GM12878 (cell line): Measurements from ENCODE around the gene PLET1. TPM values are rescaled to one million over a fixed set of nuclear protein-coding genes. Genes with fewer than 3 reads are reported as not detected.

Source experiments
- ATAC-seq: fragments of 200-7000 bp; cut with Tn5 transposase; 3 replicates; pipeline ENCODE4 v1.9.1; 2020; ENCODE audit warnings: mild to moderate bottlenecking, moderate library complexity
- BruUV-seq: library from RNA; stranded (reverse); fragments of 400-500 nt; replicated peaks from 2 replicates; lab custom pipeline; 2021; lab: Mats Ljungman, UMichigan
- CTCF ChIA-PET: fragments of 300-600 bp; sonication (Branson Sonifier 250); formaldehyde crosslinking; extraction: SDS; loops from one replicate; lab custom pipeline; 2021; ENCODE audit warnings: inconsistent platforms; lab: Yijun Ruan, JAX
- POLR2A ChIA-PET: fragments of 350-600 bp; formaldehyde crosslinking; extraction: SDS; loops from one replicate; lab custom pipeline; 2021; ENCODE audit warnings: inconsistent platforms; lab: Charles Lee
- RAD21 ChIA-PET: fragments of 300-600 bp; sonication (Branson Sonifier 250); formaldehyde crosslinking; loops from one replicate; lab custom pipeline; 2023; ENCODE audit warnings: antibody characterized with exemption; ENCODE audit not compliant: unreplicated experiment; lab: Charles Lee
- SMC1A ChIA-PET: fragments of 300-600 bp; sonication (Branson Sonifier 250); formaldehyde crosslinking; loops from one replicate; lab custom pipeline; 2023; ENCODE audit not compliant: unreplicated experiment, uncharacterized antibody; lab: Charles Lee
- DNase-seq: peaks from one replicate; pipeline ENCODE4 v3.0.0-alpha.2; 2011; ENCODE audit warnings: low read depth, low spot score
- FAIRE-seq: peaks from 3 replicates; lab custom pipeline; 2011; peaks lifted over from hg19 to GRCh38; lab: Jason Lieb, UNC
- H2AFZ ChIP-seq: 2 replicates; pipeline ENCODE4 v1.6.0; 2011; ENCODE audit warnings: low read depth, low read length, control low read depth; ENCODE audit not compliant: control insufficient read depth
- H3K27ac ChIP-seq: 2 replicates; pipeline ENCODE4 v1.5.1; 2011; ENCODE audit warnings: control low read depth; ENCODE audit not compliant: control insufficient read depth, insufficient read depth
- H3K27me3 ChIP-seq, 2 experiments: replicated peaks in 1 of 2; 2 replicates each; pipeline versions ENCODE4 v1.6.0 to v1.6.1; 2011; ENCODE audit warnings: low read length in 1 of 2; ENCODE audit not compliant: control insufficient read depth in 2 of 2, insufficient read depth in 2 of 2
- H3K36me3 ChIP-seq, 2 experiments: 2 replicates each; pipeline ENCODE4 v1.5.1; 2011; ENCODE audit warnings: low read length in 1 of 2; ENCODE audit not compliant: control insufficient read depth in 2 of 2, insufficient read depth in 2 of 2
- H3K4me1 ChIP-seq: 2 replicates; pipeline ENCODE4 v1.6.1; 2011; ENCODE audit warnings: mild to moderate bottlenecking, low read length, moderate library complexity, mixed read lengths; ENCODE audit not compliant: control insufficient read depth, insufficient read depth
- H3K4me2 ChIP-seq: 2 replicates; pipeline ENCODE4 v1.6.0; 2011; ENCODE audit warnings: control low read depth; ENCODE audit not compliant: control insufficient read depth, insufficient read depth
- H3K4me3 ChIP-seq: fragments of 200-600 bp; sonication (generic); 2 replicates; pipeline ENCODE4 v1.5.1; 2016
- H3K79me2 ChIP-seq: 2 replicates; pipeline ENCODE4 v1.6.0; 2011; ENCODE audit warnings: low read length; ENCODE audit not compliant: control insufficient read depth, insufficient read depth
- H3K9ac ChIP-seq: 2 replicates; pipeline ENCODE4 v1.8.0; 2011; ENCODE audit warnings: low read length, control low read depth, mixed read lengths; ENCODE audit not compliant: control insufficient read depth, insufficient read depth
- H3K9me3 ChIP-seq: replicated peaks from 3 replicates; pipeline ENCODE4 v1.5.1; 2011; ENCODE audit warnings: mild to moderate bottlenecking, low read length; ENCODE audit not compliant: control insufficient read depth, insufficient read depth
- H4K20me1 ChIP-seq: 2 replicates; pipeline ENCODE4 v1.6.0; 2011; ENCODE audit not compliant: control insufficient read depth, insufficient read depth
- EED ChIP-seq: sonication (generic); IDR thresholded peaks from 2 replicates; pipeline ENCODE4 v1.6.1; 2016; ENCODE audit warnings: antibody characterized with exemption, low read depth
- FOS ChIP-seq: IDR thresholded peaks from 3 replicates; pipeline ENCODE4 v1.6.1; 2011; ENCODE audit warnings: borderline replicate concordance; ENCODE audit not compliant: insufficient read length; ENCODE audit errors: extremely low read depth
- MXI1 ChIP-seq: fragments of 150-350 bp; IDR thresholded peaks from 2 replicates; pipeline ENCODE4 v1.6.1; 2011; ENCODE audit warnings: low read depth, mild to moderate bottlenecking, inconsistent platforms, low read length, improper control_type of control experiment
- NKRF ChIP-seq: fragments of 450-650 bp; conservative IDR thresholded peaks from 2 replicates; pipeline ENCODE4 v1.6.1; 2017; ENCODE audit warnings: mild to moderate bottlenecking, moderate library complexity
- POLR2A ChIP-seq: IDR thresholded peaks from 2 replicates; pipeline ENCODE4 v1.6.1; 2011; ENCODE audit warnings: low read depth, mild to moderate bottlenecking, low read length
- POU2F2 ChIP-seq: IDR thresholded peaks from 3 replicates; pipeline ENCODE4 v1.6.1; 2011; ENCODE audit warnings: low read depth, mild to moderate bottlenecking, low read length, borderline replicate concordance
- SMAD5 ChIP-seq: IDR thresholded peaks from 2 replicates; pipeline ENCODE4 v1.6.1; 2016; ENCODE audit warnings: antibody characterized with exemption, low read depth
- SMARCA5 ChIP-seq: fragments of 450-650 bp; IDR thresholded peaks from 2 replicates; pipeline ENCODE4 v1.6.1; 2017; ENCODE audit warnings: mild to moderate bottlenecking
- SMC3 ChIP-seq: IDR thresholded peaks from 2 replicates; pipeline ENCODE4 v1.6.1; 2011; ENCODE audit warnings: low read length, improper control_type of control experiment, borderline replicate concordance
- SRF ChIP-seq, 2 experiments: IDR thresholded peaks; 2 replicates each; pipeline ENCODE4 v1.6.1; 2011; ENCODE audit warnings: low read depth in 2 of 2, low read length in 2 of 2, mild to moderate bottlenecking in 1 of 2, moderate library complexity in 1 of 2
- STAT1 ChIP-seq: fragments of 450-650 bp; conservative IDR thresholded peaks from 2 replicates; pipeline ENCODE4 v1.6.1; 2014; ENCODE audit warnings: antibody characterized with exemption, mild to moderate bottlenecking
- TARDBP ChIP-seq: IDR thresholded peaks from 2 replicates; pipeline ENCODE4 v1.6.1; 2016; ENCODE audit warnings: borderline replicate concordance
- ZNF622 ChIP-seq: fragments of 450-650 bp; IDR thresholded peaks from 2 replicates; pipeline ENCODE4 v1.6.1; 2017; ENCODE audit warnings: mild to moderate bottlenecking, inconsistent platforms
- WGBS: methylation state at CpG from one replicate; pipeline ENCODE4 v1.1.6; 2016; ENCODE audit warnings: low lambda C conversion rate; ENCODE audit not compliant: insufficient replicate concordance, insufficient coverage; ENCODE audit errors: missing lambda C conversion rate; 5-methylcytosine and 5-hydroxymethylcytosine counted together
- in situ Hi-C: fragments of 300-500 bp; cut with MboI; formaldehyde crosslinking; loops from 9 replicates; pipeline ENCODE4 v1.14.3; 2018; ENCODE audit warnings: mixed read lengths
- intact Hi-C: fragments of 100-400 bp; cut with micrococcal nuclease; formaldehyde crosslinking; loops from one replicate; pipeline ENCODE4 v1.14.2; 2022; ENCODE audit not compliant: unreplicated experiment
- polyA plus RNA-seq, 11 experiments: library from polyadenylated mRNA; depleted of rRNA in 4 of 11; unstranded in 6 of 11; stranded (reverse) in 5 of 11; fragments of >200 nt; fragmentation: Nextera tagmentation in 4 of 11; fragmentation: Illumina TruSeq in 1 of 11; extraction: Ambion mirVana in 4 of 11; extraction: Trizol in 1 of 11; gene quantifications; 1 replicate in 1 of 11; 2 replicates in 10 of 11; pipeline versions ENCODE4 v1.2.1 to v1.2.3, GENCODE V29; 2011 to 2016; ENCODE audit warnings: inconsistent platforms in 2 of 11, missing spikeins in 2 of 11, low read depth in 1 of 11
- total RNA-seq, 4 experiments: library from RNA; depleted of rRNA in 3 of 4; stranded (reverse); fragments of >200 nt in 3 of 4; fragmentation: Illumina TruSeq in 1 of 4; extraction: Trizol in 1 of 4; gene quantifications; 2 replicates each; pipeline versions ENCODE4 v1.2.1 to v1.2.3, GENCODE V29; 2013 to 2021
- TF ChIP-seq, protein P1 (sequence below): IDR thresholded peaks from 2 replicates; pipeline ENCODE4 v1.6.1; 2012; ENCODE audit warnings: low read depth, low read length, improper control_type of control experiment

PLET1 gene
- total and polyA plus RNA-seq, 10 of the 15 experiments (the other 5 are each of a cell fraction or from before 2014, with no cell fraction given): not detected

GRCh38 chr11:112268406-112268805 lies 7.7 kb upstream of the PLET1 start (continued):
- TF ChIP-seq SMAD5: no peak

GRCh38 chr11:112267188-112267591 lies 6.5 kb upstream of the PLET1 start:
- H2AFZ ChIP-seq: no peak overlapping the region
- ChIA-PET SMC1A (no interaction called here), RAD21 (interaction anchor here (1.9 kb wide), 1 partner anchor 13 kb away, joined by 7 read pairs; no protein-coding TSS in a partner anchor), CTCF (interaction anchor here (2.4 kb wide), 1 partner anchor 13 kb away, joined by 9 read pairs; no protein-coding TSS in a partner anchor), POLR2A (no interaction called here)
- in situ Hi-C loops: no loop called here
- H4K20me1 ChIP-seq: no peaks in the 10 kb centered on the region
- ATAC-seq (no peak), DNase-seq (no peak), FAIRE-seq (no peak)
- no peak overlapping the region for H3K27ac ChIP-seq
- no peak overlapping the region for H3K4me2 ChIP-seq
- 52% methylated on average over 5 of the region's 5 CpGs for WGBS
- no peaks in the 10 kb centered on the region for H3K4me1 ChIP-seq
- H3K79me2 ChIP-seq: no peaks in the 10 kb centered on the region
- no peak for TF ChIP-seq TARDBP
- no peak for TF ChIP-seq MXI1
- TF ChIP-seq NKRF: no peak
- TF ChIP-seq FOS: no peak
- TF ChIP-seq, protein P1, sequence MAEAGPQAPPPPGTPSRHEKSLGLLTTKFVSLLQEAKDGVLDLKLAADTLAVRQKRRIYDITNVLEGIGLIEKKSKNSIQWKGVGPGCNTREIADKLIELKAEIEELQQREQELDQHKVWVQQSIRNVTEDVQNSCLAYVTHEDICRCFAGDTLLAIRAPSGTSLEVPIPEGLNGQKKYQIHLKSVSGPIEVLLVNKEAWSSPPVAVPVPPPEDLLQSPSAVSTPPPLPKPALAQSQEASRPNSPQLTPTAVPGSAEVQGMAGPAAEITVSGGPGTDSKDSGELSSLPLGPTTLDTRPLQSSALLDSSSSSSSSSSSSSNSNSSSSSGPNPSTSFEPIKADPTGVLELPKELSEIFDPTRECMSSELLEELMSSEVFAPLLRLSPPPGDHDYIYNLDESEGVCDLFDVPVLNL: no peak
- no peak for TF ChIP-seq EED
- no peak for TF ChIP-seq SRF (IDR thresholded peaks at IDR 0.05; ENCODE audit: low read depth in 2 of 2, low read length in 2 of 2)
- no peak for TF ChIP-seq POU2F2
- TF ChIP-seq STAT1: no peak
- TF ChIP-seq SMARCA5: no peak
- no peak for TF ChIP-seq POLR2A
- TF ChIP-seq ZNF622: no peak
- no peak for TF ChIP-seq SMC3
- no peaks in the 10 kb centered on the region for H3K9me3 ChIP-seq
- BruUV-seq: no TSS peak
- intact Hi-C loops: no loop called here
- H3K36me3 ChIP-seq: no peaks in the 10 kb centered on the region
- no peaks in the 10 kb centered on the region for H3K27me3 ChIP-seq
- no peak overlapping the region for H3K4me3 ChIP-seq
- no peak overlapping the region for H3K9ac ChIP-seq
